Measurements from ENCODE around the gene DPEP3. TPM values are rescaled to one million over a fixed set of nuclear protein-coding genes. Genes with fewer than 3 reads are reported as not detected.
A peak's percentile ranks its signal among the peaks of the same experiment; 100 is the strongest.
"Not testable (repeated sequence)": the region's sequence is repeated elsewhere in the genome, so short reads cannot be mapped to it uniquely, and the experiment has no call there.

DPEP3 gene
- total and polyA plus RNA-seq, 8 donors, result not detected

- no peak for TF ChIP-seq POLR2AphosphoS5 (IDR thresholded peaks at IDR 0.05)
- TF ChIP-seq EP300 (IDR thresholded peaks at IDR 0.05), result no peak
- no peak for TF ChIP-seq POLR2A (IDR thresholded peaks at IDR 0.05)
- TF ChIP-seq, protein P1, sequence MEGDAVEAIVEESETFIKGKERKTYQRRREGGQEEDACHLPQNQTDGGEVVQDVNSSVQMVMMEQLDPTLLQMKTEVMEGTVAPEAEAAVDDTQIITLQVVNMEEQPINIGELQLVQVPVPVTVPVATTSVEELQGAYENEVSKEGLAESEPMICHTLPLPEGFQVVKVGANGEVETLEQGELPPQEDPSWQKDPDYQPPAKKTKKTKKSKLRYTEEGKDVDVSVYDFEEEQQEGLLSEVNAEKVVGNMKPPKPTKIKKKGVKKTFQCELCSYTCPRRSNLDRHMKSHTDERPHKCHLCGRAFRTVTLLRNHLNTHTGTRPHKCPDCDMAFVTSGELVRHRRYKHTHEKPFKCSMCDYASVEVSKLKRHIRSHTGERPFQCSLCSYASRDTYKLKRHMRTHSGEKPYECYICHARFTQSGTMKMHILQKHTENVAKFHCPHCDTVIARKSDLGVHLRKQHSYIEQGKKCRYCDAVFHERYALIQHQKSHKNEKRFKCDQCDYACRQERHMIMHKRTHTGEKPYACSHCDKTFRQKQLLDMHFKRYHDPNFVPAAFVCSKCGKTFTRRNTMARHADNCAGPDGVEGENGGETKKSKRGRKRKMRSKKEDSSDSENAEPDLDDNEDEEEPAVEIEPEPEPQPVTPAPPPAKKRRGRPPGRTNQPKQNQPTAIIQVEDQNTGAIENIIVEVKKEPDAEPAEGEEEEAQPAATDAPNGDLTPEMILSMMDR (IDR thresholded peaks at IDR 0.05), result no peak
- no peak for DNase-seq
- WGBS, 5 donors, result 82 to 86% (median 84%) methylated on average over 8 to 9 of the region's 9 CpGs
- H3K36me3 ChIP-seq, result peaks cover 21 to 61% (median 45%) of the 10 kb centered on the region in 4 donors
- intact Hi-C loops (cut with DNase I; ENCODE audit: low total_unique reads), result no loop called here
- peak overlapping the region in 3 of 5 donors; percentile 4 to 82 (median 76) for H3K27ac ChIP-seq
- no peaks in the 10 kb centered on the region for H3K27me3 ChIP-seq
- no peaks in the 10 kb centered on the region for H3K9me3 ChIP-seq
- H3K4me1 ChIP-seq, result peaks cover 34 to 65% (median 60%) of the 10 kb centered on the region in 4 donors
- no peak overlapping the region for H3K4me3 ChIP-seq
Observed at GRCh38 chr16:67941469-67942199, 38.7 kb downstream of the DPEP3 start.

DNA sequence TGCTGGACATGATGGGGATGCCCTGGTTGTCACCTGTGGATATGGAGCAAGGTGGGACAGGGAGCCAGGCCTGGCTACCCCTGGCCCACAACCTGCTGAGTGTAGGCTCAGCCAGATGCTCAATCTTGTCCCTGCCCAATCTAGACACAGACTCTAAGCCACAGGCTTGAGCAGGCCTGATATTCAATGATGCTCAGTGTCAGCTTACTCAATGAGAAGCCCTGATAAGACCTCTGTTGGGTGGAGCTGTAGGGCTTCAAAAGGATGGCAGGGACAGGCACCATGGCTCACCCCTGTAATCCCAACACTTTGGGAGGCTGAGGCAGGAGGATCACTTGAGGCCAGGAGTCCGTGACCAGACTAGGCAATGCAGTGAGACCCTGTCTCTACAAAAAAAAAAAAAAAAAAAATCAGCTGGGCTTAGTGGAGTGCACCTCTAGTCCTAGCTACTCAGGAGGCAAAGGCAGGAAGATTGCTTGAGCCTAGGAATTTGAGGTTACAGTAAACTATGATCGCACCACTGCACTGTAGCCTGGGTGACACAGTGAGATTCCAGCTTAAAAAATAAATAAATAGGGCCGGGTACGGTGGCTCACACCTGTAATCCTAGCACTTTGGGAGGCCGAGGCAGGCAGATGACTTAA, 39.7 kb downstream of the DPEP3 start:
- Histone ChIP-seq H3K4me1 (peaks cover 33 to 64% (median 60%) of the 10 kb centered on the region in 4 donors), H3K36me3 (peaks cover 10 to 50% (median 34%) of the 10 kb centered on the region in 4 donors), H3K9me3 (no peaks in the 10 kb centered on the region), H3K4me3 (no peak overlapping the region), H3K27me3 (no peaks in the 10 kb centered on the region), H3K27ac (peak overlapping the region in 1 of 5 donors; percentile 25)
- no peak for DNase-seq
- intact Hi-C loops (cut with DNase I; ENCODE audit: low total_unique reads), result no loop called here
- TF ChIP-seq EP300 (IDR thresholded peaks at IDR 0.05), result no peak
- TF ChIP-seq POLR2A (IDR thresholded peaks at IDR 0.05), result no peak
- TF ChIP-seq POLR2AphosphoS5 (IDR thresholded peaks at IDR 0.05), result no peak
- TF ChIP-seq, protein P1 (IDR thresholded peaks at IDR 0.05), result no peak
- 85 to 93% (median 91%) methylated on average over 5 of the region's 5 CpGs for WGBS, 5 donors

DNA sequence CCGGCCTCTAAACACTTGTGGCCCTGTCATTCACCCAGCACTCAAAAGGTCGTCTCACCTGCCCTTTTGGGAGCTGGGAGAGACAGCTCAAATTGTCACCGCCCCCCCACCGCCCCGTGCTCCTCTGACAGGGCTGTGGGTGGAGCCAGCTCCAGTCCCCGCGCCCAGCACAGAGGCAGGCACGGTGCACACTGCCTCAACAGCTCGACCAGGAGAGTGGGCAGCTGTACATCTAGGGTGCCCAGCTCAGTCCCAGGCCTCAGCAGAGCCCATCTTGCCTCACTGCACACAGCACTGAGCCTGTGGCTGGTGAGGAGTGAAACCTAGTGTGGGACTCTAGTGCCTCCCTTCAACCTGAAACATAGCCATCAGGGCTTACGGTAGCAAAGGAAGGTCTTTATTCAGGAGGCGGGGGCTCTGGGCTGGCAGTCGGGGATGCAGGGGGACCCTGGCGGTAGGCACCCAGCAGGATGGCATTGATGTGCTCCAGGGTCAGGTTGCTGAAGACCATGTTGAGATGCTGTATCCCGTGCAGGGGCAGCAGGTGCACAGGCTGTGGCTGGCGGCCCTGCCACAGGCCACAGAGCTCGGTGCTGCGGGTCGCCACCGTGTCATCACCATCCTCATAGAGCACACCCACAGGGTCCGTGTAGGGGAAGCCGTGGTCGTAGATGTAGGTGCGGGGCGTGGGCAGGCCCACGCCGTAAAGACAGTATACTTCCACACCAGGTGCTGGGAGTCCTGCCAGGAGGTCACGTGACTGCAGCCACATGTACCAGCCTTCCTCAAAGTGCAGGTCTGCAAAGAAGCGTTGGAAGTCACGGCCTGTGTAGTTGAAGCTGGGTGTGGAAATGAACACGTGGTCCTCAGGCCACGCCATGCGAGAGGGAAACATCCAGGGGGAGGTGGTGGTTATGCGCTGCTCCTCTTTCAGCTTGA, 40.5 kb downstream of the DPEP3 start:
- WGBS, 5 donors, result 61 to 67% (median 63%) methylated on average over 14 to 33 of the region's 33 CpGs
- peak in 1 of 3 donors; percentile 20 for TF ChIP-seq POLR2AphosphoS5 (IDR thresholded peaks at IDR 0.05)
- no peak for TF ChIP-seq EP300 (IDR thresholded peaks at IDR 0.05)
- Histone ChIP-seq H3K4me3 (no peak overlapping the region), H3K27ac (peak overlapping the region in 2 of 5 donors; percentile 25 to 26), H3K9me3 (no peaks in the 10 kb centered on the region), H3K4me1 (peaks cover 37 to 64% (median 63%) of the 10 kb centered on the region in 4 donors), H3K27me3 (no peaks in the 10 kb centered on the region), H3K36me3 (peaks cover 3 to 47% (median 29%) of the 10 kb centered on the region in 4 donors)
- DNase-seq, result peak in 1 of 2 donors; percentile 80
- intact Hi-C loops (cut with DNase I; ENCODE audit: low total_unique reads), result loop anchor here (10.0 kb wide), 1 partner anchor 115 kb away; no protein-coding TSS in a partner anchor

DNA sequence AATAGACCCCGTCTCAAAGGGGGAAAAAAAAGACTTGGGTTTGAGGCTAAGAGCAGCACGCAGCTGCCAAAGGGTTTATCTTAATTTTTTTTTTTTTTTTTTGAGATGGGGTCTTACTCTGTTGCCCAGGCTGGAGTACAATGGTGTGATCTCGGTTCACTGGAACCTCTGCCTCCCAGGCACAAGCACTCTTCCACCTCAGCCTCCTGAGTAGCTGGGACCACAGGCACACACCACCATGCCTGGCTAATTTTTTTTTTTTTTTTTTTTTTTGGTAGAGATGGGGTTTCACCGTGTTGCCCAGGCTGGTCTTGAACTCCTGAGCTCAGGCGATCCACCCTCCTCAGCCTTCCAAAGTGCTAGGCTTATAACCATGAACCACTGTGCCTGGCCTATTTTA, 42.6 kb downstream of the DPEP3 start:
- 90 to 98% (median 93%) methylated on average over 5 of the region's 5 CpGs for WGBS, 5 donors
- not testable (repeated sequence) for H3K4me3 ChIP-seq, DNase-seq, H3K27me3 ChIP-seq, H3K9me3 ChIP-seq
- peak overlapping the region in 2 of 5 donors; percentile 97 to 99 for H3K27ac ChIP-seq
- intact Hi-C loops (cut with DNase I; ENCODE audit: low total_unique reads), result loop anchor here (10.0 kb wide), 1 partner anchor 113 kb away; no protein-coding TSS in a partner anchor
- H3K4me1 ChIP-seq, result peaks cover 27 to 54% (median 50%) of the 10 kb centered on the region in 4 donors
- H3K36me3 ChIP-seq, result peaks cover 5 to 48% (median 32%) of the 10 kb centered on the region in 4 donors

All from stomach (tissue), 9 donors.